HG03135 (cell line): ENCODE measurements around the gene SEMA3A.

Experiments
- ATAC-seq: cut with Tn5 transposase; IDR thresholded peaks from one replicate; pipeline ENCODE4 v1.9.1; 2021; ENCODE audit warnings: mild to moderate bottlenecking, moderate library complexity; ENCODE audit not compliant: unreplicated experiment

SEMA3A gene

DNA sequence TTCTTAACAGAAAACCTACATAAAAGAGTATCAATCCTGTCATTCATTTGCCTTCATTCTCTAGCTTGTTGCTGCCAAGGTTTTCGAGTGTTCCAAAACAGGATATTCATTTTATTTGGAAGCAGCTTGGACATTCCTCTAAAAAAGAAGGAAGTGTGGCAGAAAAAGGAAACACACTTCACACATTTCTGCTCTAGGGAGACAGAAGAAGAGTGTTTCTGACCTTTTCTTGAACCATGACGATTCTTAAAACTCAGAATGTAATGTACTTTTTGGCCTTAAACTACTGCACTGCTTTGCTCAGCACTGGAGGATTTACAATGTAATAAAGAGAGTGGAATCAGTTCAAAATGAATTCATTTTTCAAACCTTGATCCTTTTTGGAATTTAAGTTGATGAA, 81.3 kb downstream of the SEMA3A start:
- no peak for ATAC-seq

DNA sequence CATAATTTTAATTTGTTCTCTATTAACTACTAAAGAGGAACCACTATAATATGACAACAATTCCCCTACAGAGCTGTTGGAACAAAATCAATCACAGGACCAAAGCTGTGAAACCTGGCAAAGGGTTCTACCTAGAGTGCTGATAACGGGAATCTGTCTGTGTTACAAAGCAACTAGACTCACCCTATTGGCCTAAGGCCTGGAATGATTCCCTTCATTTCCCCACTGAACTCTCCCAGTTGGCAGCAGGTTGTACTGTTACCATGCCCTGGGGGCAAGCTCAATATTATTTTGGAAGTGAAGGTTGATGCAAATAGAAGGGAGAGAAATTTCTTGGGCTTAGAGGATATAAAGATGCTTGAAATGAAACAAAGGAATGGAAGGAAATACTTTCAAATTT, 81.8 kb downstream of the SEMA3A start:
- no peak for ATAC-seq

DNA sequence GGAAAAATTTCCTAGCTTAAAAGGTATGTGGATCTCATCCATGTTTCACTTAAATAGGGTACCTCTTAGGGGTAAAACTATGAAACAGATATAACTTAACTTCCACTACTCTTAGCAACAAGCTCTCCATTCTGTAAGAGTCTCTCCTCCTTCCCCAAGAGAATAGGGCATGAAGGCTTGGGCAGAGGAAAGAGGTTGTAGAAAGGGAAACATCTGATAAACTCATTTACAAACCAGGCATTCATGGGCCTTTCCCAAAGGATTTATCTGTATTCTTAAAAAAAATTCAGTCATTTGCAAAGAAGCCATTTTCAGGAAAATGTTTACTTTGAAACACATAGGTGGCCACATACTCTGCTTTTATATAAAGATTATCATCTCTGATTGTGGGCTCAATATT, 82.7 kb downstream of the SEMA3A start:
- no peak for ATAC-seq

DNA sequence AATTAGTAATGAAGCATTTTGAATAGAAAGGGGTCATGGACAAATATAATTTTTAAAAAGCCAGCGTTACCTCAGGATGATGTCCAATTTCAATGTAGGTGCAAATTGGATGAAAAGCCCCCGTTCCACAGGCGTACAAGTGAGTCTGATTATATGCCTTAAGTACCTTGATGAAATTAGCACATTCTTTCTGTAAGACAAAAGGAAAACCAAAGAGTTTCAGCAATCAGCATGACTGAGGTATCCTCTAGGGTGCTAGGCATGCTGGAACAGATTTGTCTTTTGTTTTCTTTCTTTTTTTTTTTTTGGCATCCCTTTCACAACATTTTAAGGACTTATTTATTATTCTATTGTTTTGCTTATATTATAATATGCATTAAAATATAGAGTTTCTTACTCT, 84.2 kb downstream of the SEMA3A start:
- no peak for ATAC-seq

DNA sequence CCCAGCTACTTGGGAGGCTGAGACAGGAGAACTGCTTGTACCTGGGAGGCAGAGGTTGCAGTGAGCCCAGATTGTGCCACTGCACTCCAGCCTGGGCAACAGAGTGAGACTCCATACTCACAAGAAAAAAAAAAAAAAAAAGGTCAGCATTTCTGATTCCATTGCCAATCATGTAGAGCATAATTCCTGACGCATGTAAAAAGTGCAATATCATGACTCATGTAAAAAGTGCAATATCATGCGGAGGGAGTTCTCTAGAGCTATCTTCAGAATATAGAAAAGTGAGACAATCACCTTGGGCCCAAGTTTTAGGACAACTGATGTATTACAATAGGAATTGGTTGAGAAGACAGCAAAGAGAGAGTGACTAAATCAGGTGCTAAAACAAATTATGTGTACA, 85.8 kb downstream of the SEMA3A start:
- no peak for ATAC-seq

DNA sequence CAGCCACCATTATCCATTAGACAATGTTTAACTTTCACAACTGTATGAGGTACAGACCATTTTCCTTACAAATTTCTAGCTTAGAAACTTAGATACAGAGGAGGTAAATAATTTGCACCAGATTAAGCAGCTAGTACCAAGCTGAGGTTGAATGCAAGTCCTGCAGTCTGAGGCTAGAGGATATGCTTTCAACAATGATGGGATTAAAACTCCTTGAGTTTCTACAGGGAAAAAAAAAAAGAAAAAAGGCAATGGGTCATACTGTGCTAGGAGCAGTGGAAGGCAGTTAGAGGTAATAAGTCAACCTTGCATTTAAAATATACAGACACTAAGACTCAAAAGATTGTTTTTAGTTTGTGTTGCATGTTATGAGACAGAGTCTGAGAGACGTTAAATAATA, 86.5 kb downstream of the SEMA3A start:
- ATAC-seq = no peak

DNA sequence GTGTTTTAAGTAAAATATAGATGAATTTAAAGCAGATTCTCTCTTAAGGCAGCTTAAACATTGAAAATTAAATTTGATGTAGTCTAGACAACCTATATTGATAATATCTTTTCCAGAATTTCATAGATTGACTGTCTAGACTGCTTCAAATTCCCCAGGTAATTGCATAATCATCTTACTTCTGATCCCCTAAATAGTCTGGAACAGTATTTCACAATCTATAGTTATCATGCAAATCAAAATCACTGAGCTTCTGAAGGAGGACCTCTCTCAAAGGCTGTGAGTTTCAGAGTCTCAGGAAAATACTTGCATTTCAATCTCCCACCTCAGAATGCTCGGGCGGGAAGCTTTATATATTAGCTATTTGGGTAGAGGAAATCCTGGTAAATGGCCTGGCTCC, 87.3 kb downstream of the SEMA3A start:
- no peak for ATAC-seq

DNA sequence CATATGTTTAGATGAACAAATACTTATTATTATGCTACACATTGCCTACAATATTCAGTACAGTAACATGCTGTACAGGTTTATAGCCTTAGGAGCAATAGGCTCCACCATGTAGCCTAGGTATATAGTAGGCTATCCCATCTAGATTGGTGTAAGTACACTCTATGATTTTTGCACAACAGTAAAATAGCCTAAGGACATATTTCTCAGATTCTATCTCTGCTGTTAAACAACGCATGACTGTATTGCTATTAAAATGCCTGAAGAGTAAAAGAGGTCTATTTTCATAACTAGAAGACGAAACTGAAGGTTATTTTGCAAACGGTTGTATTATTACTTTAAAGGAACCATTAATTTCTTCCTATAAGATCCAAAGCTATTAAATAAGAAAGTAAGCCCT, 88.3 kb downstream of the SEMA3A start:
- no peak for ATAC-seq

DNA sequence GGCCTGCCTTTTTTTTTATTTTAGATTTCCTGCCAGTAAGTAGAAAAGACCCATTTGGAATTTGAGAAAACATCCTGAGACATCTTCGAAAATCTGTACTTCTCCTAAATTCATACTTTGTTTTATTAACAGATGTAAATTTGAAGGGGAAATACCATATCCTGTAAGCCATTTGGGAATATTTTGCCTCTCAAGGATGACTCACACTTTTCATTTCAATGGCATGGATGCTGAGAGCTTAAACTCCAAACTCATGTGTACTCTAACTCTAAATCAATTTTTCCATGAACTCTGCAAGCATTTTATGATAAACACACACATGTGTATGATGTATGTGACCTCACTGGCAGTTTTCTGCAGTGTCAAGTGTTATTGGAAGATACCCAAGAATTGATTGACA, 89.0 kb downstream of the SEMA3A start:
- no peak for ATAC-seq

DNA sequence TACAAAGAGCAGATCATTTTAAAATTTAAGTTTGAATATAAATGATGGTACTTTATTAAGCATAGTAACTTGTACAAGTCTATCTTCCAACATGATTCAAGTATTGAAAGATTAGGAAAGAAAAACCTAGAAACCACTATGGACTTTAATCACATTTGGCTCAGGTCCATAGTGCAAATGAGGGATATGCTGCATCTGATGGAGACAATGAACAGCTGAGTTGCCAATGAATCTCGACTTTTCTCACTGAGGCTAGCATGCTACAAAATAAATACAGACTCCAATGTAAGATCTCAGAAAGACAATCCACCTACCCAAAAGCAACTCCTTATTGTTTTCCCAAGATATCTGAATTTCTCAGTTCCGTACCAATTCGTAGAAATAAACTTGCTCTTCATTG, 89.8 kb downstream of the SEMA3A start:
- ATAC-seq = no peak

DNA sequence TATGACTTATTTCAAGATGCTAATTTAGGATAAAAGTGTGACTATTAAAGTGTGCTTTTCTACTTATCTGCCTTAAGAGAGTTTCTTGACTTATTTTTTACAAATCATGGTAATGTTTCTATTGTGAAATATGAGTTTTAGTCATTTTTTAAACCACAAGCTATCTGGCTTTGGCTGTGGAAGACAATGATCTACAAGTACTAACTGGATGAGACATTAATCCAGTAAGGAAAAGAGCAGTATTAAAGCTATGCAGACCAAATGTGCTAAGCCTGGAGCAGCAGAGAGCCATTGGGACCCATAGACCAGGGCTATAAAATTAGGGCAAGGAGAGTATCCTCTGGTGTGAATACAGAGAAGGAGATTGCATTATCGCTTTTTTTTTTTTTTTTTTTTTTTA, 92.4 kb downstream of the SEMA3A start:
- no peak for ATAC-seq

DNA sequence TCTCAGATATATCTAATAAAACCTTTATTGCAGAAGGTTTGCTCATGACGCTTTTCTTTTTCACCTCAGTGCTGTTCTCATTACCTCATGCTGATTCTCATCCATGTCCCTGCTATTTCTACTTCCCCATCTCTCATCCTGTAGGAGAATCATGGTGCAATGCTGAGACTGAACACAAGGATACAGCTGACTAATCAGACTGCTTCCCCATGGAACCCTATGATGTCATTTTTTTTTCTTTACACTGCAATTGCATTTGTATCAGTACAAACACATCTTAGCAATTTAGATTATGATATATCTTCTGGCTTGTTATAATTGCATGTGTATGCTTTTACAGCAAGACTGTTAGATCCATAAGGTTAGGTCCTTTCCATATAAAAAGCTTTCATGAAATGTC, 93.7 kb downstream of the SEMA3A start:
- no peak for ATAC-seq

DNA sequence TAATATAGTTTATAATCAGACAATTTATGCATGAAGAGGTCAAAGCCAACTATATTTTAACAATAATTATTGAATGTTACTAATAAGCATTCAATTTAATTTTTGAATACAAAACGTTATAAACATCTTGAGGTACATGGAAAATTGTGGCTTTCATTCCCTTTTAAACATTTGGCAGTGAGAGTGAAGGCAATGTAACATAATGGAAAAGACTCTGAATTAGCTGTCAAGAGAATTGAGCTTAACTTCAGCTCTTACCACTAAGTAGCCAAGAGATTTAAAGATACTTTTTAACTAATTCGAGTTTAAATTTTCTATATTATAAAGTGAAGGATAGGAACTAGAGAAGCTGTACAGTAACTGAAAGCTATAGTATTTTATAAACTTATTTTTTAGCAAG, 98.6 kb downstream of the SEMA3A start:
- ATAC-seq = no peak

DNA sequence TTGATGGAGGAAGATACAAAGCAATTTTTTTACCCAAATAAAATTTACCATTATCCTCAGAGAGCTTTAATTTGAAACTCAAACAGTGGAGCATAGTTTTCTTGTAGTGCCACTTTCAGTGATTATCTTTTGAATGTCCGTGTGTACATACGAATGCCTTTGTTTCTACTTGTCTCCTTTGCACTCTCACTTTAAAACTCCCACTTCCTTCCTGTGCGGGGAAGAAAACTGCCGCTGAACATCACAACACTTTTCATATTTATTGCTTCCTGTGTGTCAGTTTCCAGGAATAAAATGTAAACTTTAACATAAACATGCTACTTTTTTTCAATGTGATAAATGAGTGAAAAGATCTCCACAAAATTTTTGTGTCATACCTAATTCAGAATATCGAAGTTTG, 102.4 kb downstream of the SEMA3A start:
- no peak for ATAC-seq

DNA sequence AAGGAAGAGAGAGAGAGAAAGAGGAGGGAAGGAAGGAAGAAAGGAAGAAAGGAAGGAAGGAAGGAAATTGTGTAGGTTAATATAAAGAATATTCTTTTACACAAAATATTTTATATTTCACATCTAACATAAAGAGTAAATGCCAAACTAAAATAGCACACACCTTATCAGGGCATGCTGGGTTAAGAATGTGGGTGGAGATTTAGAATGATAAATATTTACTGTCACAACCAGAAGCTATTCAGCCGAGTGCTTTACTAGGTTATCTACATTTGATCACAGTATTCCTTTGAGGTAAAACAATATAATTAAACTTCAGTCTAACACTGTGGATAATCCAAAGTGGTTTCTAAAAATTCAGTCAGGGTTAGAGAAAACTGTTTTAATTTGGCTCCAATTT, 103.3 kb downstream of the SEMA3A start:
- no peak for ATAC-seq

DNA sequence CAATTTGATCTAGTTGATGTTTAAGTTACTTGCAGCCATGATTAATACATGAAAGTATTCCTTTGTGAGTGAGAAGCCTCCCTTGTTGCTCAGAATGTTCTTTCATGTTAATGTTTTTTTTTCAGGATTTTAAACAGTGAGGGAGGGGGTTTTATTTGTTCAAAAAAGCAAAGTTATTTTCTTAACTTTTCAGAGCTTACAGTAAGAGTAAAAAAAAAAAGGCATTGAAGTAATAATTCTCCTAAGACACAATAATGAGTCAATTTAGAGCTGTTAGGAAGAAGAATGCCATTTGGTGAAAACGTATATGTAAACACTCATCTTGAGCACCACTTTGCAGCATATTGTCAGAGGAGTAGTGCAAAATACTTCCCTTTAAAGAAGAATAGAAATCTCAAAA, 105.8 kb downstream of the SEMA3A start:
- no peak for ATAC-seq

DNA sequence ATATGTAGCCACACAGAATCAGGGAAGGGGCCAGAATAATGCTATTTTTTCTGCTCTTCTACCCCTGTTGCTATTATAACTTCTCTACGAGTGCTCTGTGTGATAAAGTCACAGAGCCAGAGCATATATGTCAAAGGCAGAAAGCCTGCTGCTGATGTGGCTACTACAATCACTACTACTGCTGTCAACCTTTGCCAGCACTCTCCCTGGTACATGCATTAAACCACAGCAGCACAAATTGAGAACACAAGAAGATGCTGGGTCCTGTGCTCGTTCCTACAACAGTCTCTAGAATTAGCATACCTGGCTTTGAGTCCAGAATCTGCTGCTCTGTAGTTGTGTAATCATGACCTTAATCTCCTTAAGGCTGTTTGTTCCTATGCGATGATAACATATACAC, 108.6 kb downstream of the SEMA3A start:
- no peak for ATAC-seq

DNA sequence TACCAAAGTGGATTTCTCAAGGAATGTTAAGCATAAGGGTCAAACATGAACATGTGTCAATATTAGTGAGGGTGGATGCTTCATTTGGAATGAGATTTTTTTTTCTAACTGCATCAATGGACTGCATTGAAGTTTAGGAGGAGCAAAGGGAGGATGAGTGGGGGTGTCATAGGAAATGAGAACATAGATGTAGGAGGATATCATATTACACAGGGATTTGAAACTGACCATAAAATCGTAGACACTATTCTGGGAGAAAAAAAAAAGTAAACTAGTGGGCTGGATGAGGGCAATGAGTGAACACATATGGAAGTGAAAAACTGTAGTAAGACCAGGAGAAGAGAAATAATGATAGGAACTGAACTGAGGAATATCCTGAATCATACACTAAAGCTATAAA, 109.4 kb downstream of the SEMA3A start:
- no peak for ATAC-seq

DNA sequence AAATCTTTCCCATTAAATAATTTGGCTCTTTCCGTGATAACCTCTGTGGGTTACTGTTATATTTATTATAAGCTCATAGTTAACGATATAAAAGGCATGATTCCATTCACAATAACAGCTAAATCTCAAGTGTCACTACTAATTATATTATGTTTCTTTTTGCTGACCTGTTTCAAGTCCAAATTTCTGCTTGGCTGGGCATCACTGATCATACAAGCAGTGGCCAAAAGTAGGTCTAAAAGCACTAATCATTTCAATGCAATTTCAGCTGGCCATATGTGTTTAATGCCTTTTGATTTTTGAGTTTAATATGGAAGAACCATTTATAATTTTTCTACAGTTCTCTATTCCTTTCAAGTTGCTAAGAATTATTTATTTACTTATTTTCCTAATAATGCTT, 110.7 kb downstream of the SEMA3A start:
- ATAC-seq = no peak

DNA sequence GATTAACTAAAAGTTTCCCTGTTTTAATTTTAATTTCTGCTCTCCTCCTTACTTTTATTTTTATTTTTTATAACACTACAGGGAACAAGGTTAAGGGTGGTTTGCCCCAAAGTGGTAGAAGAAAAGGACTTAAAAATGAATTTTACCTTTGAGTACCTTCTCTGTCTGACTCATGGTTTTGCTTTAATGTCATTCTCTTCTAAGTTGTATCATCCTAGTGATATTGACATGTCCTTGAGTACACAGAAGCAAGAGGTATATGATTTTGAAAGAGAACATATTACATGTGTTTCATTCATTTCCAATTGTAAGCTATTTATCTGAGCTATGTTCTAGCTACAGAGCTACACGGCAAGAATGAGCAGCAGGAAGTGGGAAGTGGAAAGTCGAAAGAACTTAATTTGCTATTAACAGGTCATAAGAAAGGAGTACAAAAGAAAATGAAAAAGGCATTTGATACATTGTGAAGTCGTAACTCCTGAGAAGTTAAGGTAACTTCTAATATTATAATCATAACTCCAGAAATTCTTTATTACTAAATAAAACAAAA, 112.5 kb downstream of the SEMA3A start:
- no peak for ATAC-seq

DNA sequence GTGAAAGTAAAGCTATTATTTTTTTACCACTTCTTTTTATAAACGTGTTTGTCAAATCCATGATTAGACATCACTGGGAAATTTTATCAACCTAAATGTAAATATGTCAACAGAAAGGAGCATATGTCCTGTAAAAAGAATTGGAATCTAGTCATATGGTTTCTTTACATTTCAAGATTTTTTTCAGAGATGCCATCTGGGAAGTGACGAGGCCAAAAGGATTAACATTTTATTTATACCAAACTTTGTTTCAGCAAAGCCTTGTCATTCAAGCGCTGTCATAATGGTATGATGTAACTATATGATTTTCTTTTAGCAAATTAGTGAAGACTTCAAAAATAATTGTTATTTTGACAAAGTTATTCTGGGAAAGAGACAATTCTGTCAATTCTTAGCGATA, 117.3 kb downstream of the SEMA3A start:
- no peak for ATAC-seq

DNA sequence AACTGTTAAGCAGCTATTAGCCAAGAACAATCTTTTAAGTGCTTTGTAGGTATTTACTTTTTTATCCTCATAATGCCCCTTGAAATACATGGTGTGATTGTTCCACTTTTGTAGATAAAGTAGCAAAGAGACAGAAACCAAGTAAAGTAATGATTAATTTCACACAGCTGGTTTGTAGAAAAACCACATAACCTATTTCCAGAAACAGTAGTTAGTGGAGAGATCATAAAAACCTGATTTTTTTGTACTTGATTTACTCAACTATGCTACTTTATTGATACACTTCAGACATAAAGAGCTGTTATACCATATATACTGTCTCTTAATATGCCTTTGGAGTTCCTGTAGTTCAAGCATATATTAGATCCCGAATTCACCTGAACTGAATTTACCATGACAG, 118.4 kb downstream of the SEMA3A start:
- no peak for ATAC-seq

DNA sequence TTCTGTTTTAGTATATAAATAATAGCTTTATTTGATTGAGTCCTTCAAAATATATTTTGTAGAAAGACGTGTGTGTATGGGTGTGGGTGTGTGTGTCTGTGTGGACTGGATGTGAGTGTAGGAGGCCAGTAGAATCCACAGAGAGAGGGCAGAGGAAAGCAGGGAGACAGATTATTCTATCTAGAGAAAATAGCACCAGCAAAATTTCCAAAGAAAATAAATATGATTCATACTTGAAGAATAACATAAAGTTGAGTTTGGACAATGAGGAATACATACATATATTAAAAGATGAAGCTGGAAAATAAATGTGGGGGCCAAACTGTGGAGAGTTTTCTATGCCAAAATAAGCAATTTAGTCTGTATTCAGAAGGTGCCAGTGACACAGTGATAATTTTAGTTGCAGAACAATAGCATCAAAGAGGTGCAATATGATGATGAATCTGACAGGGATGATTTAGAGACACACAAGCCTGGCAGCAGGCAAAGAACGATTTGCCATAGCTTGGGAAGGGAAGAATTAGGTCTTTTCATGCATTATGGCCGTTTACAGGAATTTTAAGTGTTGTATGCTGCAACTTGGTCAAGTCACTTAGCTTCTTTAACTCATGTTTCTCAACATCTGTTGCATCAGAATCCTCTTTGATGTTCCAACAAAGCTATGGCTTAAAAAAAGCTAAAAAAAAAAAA, 121.3 kb downstream of the SEMA3A start:
- ATAC-seq = no peak
